ENCODE measurements around the gene TMEFF2.

GRCh38 chr2:191950132-191950874 is 244.4 kb downstream of the TMEFF2 start:
- TF ChIP-seq CTCF (IDR thresholded peaks at IDR 0.05) = no peak
- TF ChIP-seq POLR2A (IDR thresholded peaks at IDR 0.05) = no peak
